ENCODE data around the gene GEMIN4. TPM values are rescaled to one million over a fixed set of nuclear protein-coding genes. Genes with fewer than 3 reads are reported as not detected.

Gene GEMIN4
- polyA plus RNA-seq, 2 of the 4 experiments (the other 2 are of a cell fraction): 36.1 to 47.6 TPM

- ChIA-PET POLR2A (no interaction called here), CTCF (interaction anchor here (0.8 to 19.5 kb wide), 7 partner anchors 12 to 300 kb away, joined by 3 to 410 read pairs (median 6); partner anchors contain the start of genes NXN, TIMM22 and VPS53)
- no peak for TF ChIP-seq HEYL (CRISPR knock-in tag; IDR thresholded peaks at IDR 0.05)
- TF ChIP-seq MAFK (IDR thresholded peaks at IDR 0.05; ENCODE audit: partially characterized antibody): peak; percentile 93
- ATAC-seq (no peak), DNase-seq (ENCODE audit: low read depth in 1 of 2, low spot score in 1 of 2) (no peak), FAIRE-seq (no peak)
- 89% methylated on average over 2 of the region's 2 CpGs for WGBS (ENCODE audit: missing lambda C conversion rate)
- no peak overlapping the region for H3K4me3 ChIP-seq
- H3K4me2 ChIP-seq: no peak overlapping the region
- peaks cover 48% of the 10 kb centered on the region for H3K4me1 ChIP-seq
- peak overlapping the region in 1 of 2 experiments; percentile 91; a peak in 3 of 6 replicates for H3K27ac ChIP-seq
- H3K9me3 ChIP-seq: no peaks in the 10 kb centered on the region
Observed at GRCh38 chr17:696369-696768, 55.7 kb downstream of the GEMIN4 start.

Other genes with a start within 250 kb of the GEMIN4 start
- gene VPS53, start 37.4 kb downstream of the GEMIN4 start, polyA plus RNA-seq (2011; rRNA removed): 32.1 and 34.2 TPM in 2 replicates
- 20.0 to 21.7 TPM (median 21.5 TPM) in 3 replicates for gene VPS53, start 37.4 kb downstream of the GEMIN4 start, polyA plus RNA-seq (2017; fragmentation: RNase III; extraction: RNeasy Plus Mini Kit Qiagen cat#74134 plus additional on column Dnase treatment)
- gene TLCD3A, start 19.7 kb downstream of the GEMIN4 start, polyA plus RNA-seq (2011; rRNA removed): 29.5 and 35.1 TPM in 2 replicates
- gene TLCD3A, start 19.7 kb downstream of the GEMIN4 start, polyA plus RNA-seq (2017; fragmentation: RNase III; extraction: RNeasy Plus Mini Kit Qiagen cat#74134 plus additional on column Dnase treatment): 28.5 to 31.5 TPM (median 30.8 TPM) in 3 replicates
- 98.3 and 133 TPM in 2 replicates for gene GLOD4, start 30.0 kb upstream of the GEMIN4 start, polyA plus RNA-seq (2011; rRNA removed)
- 119 to 141 TPM (median 132 TPM) in 3 replicates for gene GLOD4, start 30.0 kb upstream of the GEMIN4 start, polyA plus RNA-seq (2017; fragmentation: RNase III; extraction: RNeasy Plus Mini Kit Qiagen cat#74134 plus additional on column Dnase treatment)
- gene MRM3, start 30.1 kb upstream of the GEMIN4 start, polyA plus RNA-seq (2011; rRNA removed): 27.1 and 38.8 TPM in 2 replicates
- gene MRM3, start 30.1 kb upstream of the GEMIN4 start, polyA plus RNA-seq (2017; fragmentation: RNase III; extraction: RNeasy Plus Mini Kit Qiagen cat#74134 plus additional on column Dnase treatment): 45.4 to 48.2 TPM (median 47.1 TPM) in 3 replicates
- gene NXN, start 227.5 kb upstream of the GEMIN4 start, polyA plus RNA-seq (2011; rRNA removed): 22.2 and 24.6 TPM in 2 replicates
- 31.1 to 37.2 TPM (median 32.3 TPM) in 3 replicates for gene NXN, start 227.5 kb upstream of the GEMIN4 start, polyA plus RNA-seq (2017; fragmentation: RNase III; extraction: RNeasy Plus Mini Kit Qiagen cat#74134 plus additional on column Dnase treatment)
- gene TIMM22, start 244.9 kb upstream of the GEMIN4 start, polyA plus RNA-seq (2011; rRNA removed): 14.7 and 15.8 TPM in 2 replicates
- 21.3 to 22.4 TPM (median 22.1 TPM) in 3 replicates for gene TIMM22, start 244.9 kb upstream of the GEMIN4 start, polyA plus RNA-seq (2017; fragmentation: RNase III; extraction: RNeasy Plus Mini Kit Qiagen cat#74134 plus additional on column Dnase treatment)